HL-60 (cell line): ENCODE results near the gene FAHD1.

Experiments used
- SPI1 ChIP-seq: IDR thresholded peaks from 2 replicates; pipeline ENCODE4 v1.6.1; 2012; ENCODE audit warnings: low read depth, mild to moderate bottlenecking, borderline replicate concordance
- TF ChIP-seq, protein P1 (sequence below): IDR thresholded peaks from one replicate; pipeline ENCODE4 v1.5.1; 2011; ENCODE audit warnings: low read length, control low read depth, inconsistent platforms; ENCODE audit not compliant: insufficient read depth

DNA sequence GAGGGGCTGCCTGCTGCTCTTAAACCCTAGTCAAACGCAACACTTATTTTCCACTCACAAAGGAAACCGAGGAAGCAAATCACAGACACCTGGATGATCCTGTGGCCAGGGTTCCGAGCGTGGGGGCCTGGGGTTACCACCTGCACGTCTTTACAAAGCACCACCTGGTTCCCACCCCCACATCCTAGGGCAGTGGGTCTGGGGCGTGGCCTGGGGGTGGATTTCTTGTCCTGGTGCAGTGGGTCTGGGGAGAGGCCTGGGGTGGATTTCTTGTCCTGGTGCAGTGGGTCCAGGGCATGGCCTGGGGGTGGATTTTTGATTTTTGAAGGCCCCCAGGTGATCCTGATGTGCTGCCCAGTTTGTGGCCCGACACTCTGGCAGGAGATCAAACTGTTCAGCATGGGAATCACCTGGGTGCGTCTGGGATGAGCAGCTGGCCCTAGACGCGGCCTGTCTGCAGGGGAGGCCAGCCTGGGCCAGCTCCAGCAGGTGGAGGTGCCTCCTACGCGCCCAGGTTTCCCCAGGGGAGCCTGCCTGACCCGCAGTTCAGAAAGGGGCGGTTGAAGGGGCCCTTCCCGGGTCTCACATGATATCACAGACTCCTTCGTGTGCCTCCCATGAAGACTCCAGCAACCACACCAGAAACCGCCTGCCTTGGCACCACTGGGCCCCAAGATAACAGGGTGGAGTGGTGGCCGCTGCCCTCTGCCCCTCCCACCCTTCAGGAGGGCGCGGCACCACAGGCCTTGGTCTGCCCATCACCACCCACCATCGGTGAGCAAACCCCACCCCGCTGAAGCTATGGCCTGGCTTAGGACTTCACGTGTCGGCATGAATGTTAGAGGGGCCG lies 6.7 kb upstream of the FAHD1 start:
- TF ChIP-seq, protein P1, sequence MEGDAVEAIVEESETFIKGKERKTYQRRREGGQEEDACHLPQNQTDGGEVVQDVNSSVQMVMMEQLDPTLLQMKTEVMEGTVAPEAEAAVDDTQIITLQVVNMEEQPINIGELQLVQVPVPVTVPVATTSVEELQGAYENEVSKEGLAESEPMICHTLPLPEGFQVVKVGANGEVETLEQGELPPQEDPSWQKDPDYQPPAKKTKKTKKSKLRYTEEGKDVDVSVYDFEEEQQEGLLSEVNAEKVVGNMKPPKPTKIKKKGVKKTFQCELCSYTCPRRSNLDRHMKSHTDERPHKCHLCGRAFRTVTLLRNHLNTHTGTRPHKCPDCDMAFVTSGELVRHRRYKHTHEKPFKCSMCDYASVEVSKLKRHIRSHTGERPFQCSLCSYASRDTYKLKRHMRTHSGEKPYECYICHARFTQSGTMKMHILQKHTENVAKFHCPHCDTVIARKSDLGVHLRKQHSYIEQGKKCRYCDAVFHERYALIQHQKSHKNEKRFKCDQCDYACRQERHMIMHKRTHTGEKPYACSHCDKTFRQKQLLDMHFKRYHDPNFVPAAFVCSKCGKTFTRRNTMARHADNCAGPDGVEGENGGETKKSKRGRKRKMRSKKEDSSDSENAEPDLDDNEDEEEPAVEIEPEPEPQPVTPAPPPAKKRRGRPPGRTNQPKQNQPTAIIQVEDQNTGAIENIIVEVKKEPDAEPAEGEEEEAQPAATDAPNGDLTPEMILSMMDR: no peak
- TF ChIP-seq SPI1: no peak
